Subcutaneous abdominal adipose tissue (tissue), 5 donors: Measurements from ENCODE around the gene PRR4.

Source experiments
- H3K27ac ChIP-seq: one replicate; pipeline ENCODE4 v1.7.0; 2013; ENCODE audit warnings: low read depth, mild to moderate bottlenecking, inconsistent platforms, low read length, moderate library complexity
- H3K27me3 ChIP-seq, 5 donors: one replicate each; pipeline ENCODE4 v1.7.0; 2013; ENCODE audit warnings: low read length in 5 of 5, inconsistent platforms in 1 of 5; ENCODE audit not compliant: control insufficient read depth in 5 of 5, insufficient read depth in 4 of 5
- H3K36me3 ChIP-seq, 5 donors: one replicate each; pipeline ENCODE4 v1.7.0; 2013; ENCODE audit warnings: low read length in 5 of 5; ENCODE audit not compliant: control insufficient read depth in 5 of 5, insufficient read depth in 5 of 5
- H3K4me1 ChIP-seq, 5 donors: one replicate each; pipeline ENCODE4 v1.7.0; 2013; ENCODE audit warnings: low read length in 5 of 5, mild to moderate bottlenecking in 3 of 5, moderate library complexity in 1 of 5; ENCODE audit not compliant: control insufficient read depth in 5 of 5, insufficient read depth in 5 of 5
- H3K4me3 ChIP-seq, 5 donors: one replicate each; pipeline ENCODE4 v1.7.0; 2013; ENCODE audit warnings: low read length in 5 of 5, low read depth in 1 of 5
- H3K9ac ChIP-seq, 5 donors: one replicate each; pipeline ENCODE4 v1.7.0; 2013; ENCODE audit warnings: low read length in 5 of 5, mild to moderate bottlenecking in 4 of 5, moderate library complexity in 3 of 5
- H3K9me3 ChIP-seq, 5 donors: one replicate each; pipeline ENCODE4 v1.7.0; 2013; ENCODE audit warnings: low read length in 5 of 5; ENCODE audit not compliant: control insufficient read depth in 5 of 5
- donor health status: healthy.
- donor health status: healthy.
- donor health status: healthy.
- donor health status: healthy.
- donor health status: healthy.

PRR4 gene

DNA sequence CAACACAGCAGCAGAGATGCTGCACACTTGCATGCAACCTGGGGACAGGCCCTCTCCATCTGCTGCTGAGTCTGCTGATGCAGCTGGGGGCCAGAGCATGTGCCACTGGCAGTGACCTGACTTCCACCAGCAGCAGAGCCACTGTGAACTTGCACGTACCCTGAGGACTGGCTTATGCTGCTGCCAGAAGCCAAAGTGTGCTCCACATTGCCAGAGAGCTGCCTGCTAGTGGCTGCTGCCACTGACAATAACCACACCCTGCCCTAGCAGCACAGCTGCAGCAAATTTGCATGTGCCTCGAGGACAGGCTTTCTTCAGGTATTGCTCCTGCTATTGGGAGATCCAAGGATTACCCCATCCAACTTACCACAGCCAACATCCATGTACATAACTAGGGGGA lies 4.5 kb upstream of the PRR4 start:
- Histone ChIP-seq H3K36me3 (peaks cover 2 to 27% (median 9%) of the 10 kb centered on the region in 5 donors), H3K4me3 (no peak overlapping the region), H3K9me3 (peaks cover 0 to 17% (median 10%) of the 10 kb centered on the region in 5 donors), H3K9ac (no peak overlapping the region), H3K4me1 (no peaks in the 10 kb centered on the region), H3K27me3 (no peaks in the 10 kb centered on the region), H3K27ac (no peak overlapping the region)

DNA sequence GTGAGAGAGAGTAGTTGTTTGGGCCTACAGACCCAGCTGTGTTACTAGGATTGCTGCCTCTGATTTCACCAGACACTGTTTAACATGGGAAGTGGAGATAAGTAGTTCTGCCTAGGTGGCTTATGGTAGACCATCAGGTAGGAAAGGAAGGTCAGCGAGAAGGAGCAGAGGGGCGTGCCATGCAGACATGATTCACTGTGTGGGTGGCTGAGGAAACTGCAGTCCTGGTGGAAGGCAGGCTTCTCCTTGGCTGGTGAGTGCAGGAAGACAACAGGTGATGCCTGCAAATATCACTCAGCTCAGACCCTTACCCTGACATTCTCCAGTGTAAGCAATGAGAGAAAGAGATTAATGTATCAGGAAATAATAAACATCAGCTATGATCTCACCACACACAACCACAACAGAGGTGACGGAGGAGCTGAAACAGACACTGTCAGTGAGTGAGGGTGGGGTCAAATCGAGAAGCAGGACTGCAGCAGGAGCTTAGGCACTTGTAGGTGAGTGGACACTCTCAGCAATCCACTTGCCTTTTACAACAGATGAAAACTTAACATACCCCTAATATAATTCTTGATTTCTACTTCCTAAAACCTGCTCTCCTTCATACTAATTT lies 2.1 kb upstream of the PRR4 start:
- Histone ChIP-seq H3K9ac (no peak overlapping the region), H3K4me1 (no peaks in the 10 kb centered on the region), H3K9me3 (peaks cover 0 to 7% (median 5%) of the 10 kb centered on the region in 5 donors), H3K27me3 (no peaks in the 10 kb centered on the region), H3K36me3 (peaks cover 0 to 28% (median 12%) of the 10 kb centered on the region in 5 donors), H3K27ac (no peak overlapping the region), H3K4me3 (no peak overlapping the region)

GRCh38 chr12:10847744-10848143 lies 1.5 kb downstream of the PRR4 start:
- H3K4me1 ChIP-seq, result no peaks in the 10 kb centered on the region
- peaks cover 1 to 26% (median 17%) of the 10 kb centered on the region in 5 donors for H3K36me3 ChIP-seq
- no peak overlapping the region for H3K4me3 ChIP-seq
- no peaks in the 10 kb centered on the region for H3K27me3 ChIP-seq
- H3K9me3 ChIP-seq, result no peaks in the 10 kb centered on the region
- H3K27ac ChIP-seq, result no peak overlapping the region
- no peak overlapping the region for H3K9ac ChIP-seq

- peaks cover 2 to 19% (median 13%) of the 10 kb centered on the region in 5 donors for H3K36me3 ChIP-seq
- H3K27ac ChIP-seq, result no peak overlapping the region
- H3K4me3 ChIP-seq, result no peak overlapping the region
- H3K9ac ChIP-seq, result no peak overlapping the region
- no peaks in the 10 kb centered on the region for H3K4me1 ChIP-seq
- H3K27me3 ChIP-seq, result no peaks in the 10 kb centered on the region
- no peaks in the 10 kb centered on the region for H3K9me3 ChIP-seq
Measured at GRCh38 chr12:10842862-10843261, 6.4 kb downstream of the PRR4 start.

- no peak overlapping the region for H3K27ac ChIP-seq
- peaks cover 2 to 14% (median 6%) of the 10 kb centered on the region in 5 donors for H3K36me3 ChIP-seq
- H3K4me1 ChIP-seq, result no peaks in the 10 kb centered on the region
- no peaks in the 10 kb centered on the region for H3K27me3 ChIP-seq
- no peak overlapping the region for H3K4me3 ChIP-seq
- H3K9me3 ChIP-seq, result peaks cover 4 to 8% (median 6%) of the 10 kb centered on the region in 5 donors
- no peak overlapping the region for H3K9ac ChIP-seq
Measured at GRCh38 chr12:10838461-10838860, 10.8 kb downstream of the PRR4 start.

GRCh38 chr12:10829994-10830393 lies 19.3 kb downstream of the PRR4 start:
- H3K4me3 ChIP-seq, result no peak overlapping the region
- H3K9me3 ChIP-seq, result no peaks in the 10 kb centered on the region
- no peaks in the 10 kb centered on the region for H3K4me1 ChIP-seq
- no peak overlapping the region for H3K27ac ChIP-seq
- no peaks in the 10 kb centered on the region for H3K27me3 ChIP-seq
- no peaks in the 10 kb centered on the region for H3K36me3 ChIP-seq
- no peak overlapping the region for H3K9ac ChIP-seq

GRCh38 chr12:10826258-10826657 lies 23.0 kb downstream of the PRR4 start, which contains the start of gene TAS2R10:
TSS of gene TAS2R10 (minus strand) at chr12:10826358. CDS start at chr12:10826269, 89 bp downstream.
- Histone ChIP-seq H3K27me3 (no peaks in the 10 kb centered on the region), H3K4me3 (no peak within 1 kb of the TSS), H3K36me3 (peaks cover 0 to 10% (median 0%) of the 10 kb centered on the region in 5 donors), H3K27ac (no peak within 1 kb of the TSS), H3K4me1 (no peaks in the 10 kb centered on the region), H3K9me3 (no peaks in the 10 kb centered on the region), H3K9ac (no peak within 1 kb of the TSS)

GRCh38 chr12:10824957-10825356 lies 24.3 kb downstream of the PRR4 start:
- Histone ChIP-seq H3K27me3 (no peaks in the 10 kb centered on the region), H3K9me3 (no peaks in the 10 kb centered on the region), H3K4me3 (no peak overlapping the region), H3K4me1 (no peaks in the 10 kb centered on the region), H3K9ac (no peak overlapping the region), H3K27ac (no peak overlapping the region), H3K36me3 (peaks cover 0 to 10% (median 0%) of the 10 kb centered on the region in 5 donors)

GRCh38 chr12:10811883-10812536 lies 37.3 kb downstream of the PRR4 start:
- no peaks in the 10 kb centered on the region for H3K36me3 ChIP-seq
- H3K27me3 ChIP-seq, result no peaks in the 10 kb centered on the region
- no peaks in the 10 kb centered on the region for H3K4me1 ChIP-seq
- no peak overlapping the region for H3K27ac ChIP-seq
- H3K9ac ChIP-seq, result no peak overlapping the region
- no peaks in the 10 kb centered on the region for H3K9me3 ChIP-seq
- H3K4me3 ChIP-seq, result no peak overlapping the region

- Histone ChIP-seq H3K27ac (no peak within 1 kb of the TSS), H3K4me3 (no peak within 1 kb of the TSS), H3K4me1 (no peaks in the 10 kb centered on the region), H3K36me3 (no peaks in the 10 kb centered on the region), H3K27me3 (no peaks in the 10 kb centered on the region), H3K9ac (no peak within 1 kb of the TSS), H3K9me3 (no peaks in the 10 kb centered on the region)
Measured at GRCh38 chr12:10810068-10810467, 39.2 kb downstream of the PRR4 start, which contains the start of gene TAS2R9. TSS of gene TAS2R9 (minus strand) at chr12:10810168. CDS start at chr12:10810075, 93 bp downstream.
